Activated T-cell treated with anti-CD3 and anti-CD28 coated beads, Interleukin-2, amount 50 U/mL, for 4 hours (primary cell): ENCODE data around the gene LCE1C. TPM values are rescaled to one million over a fixed set of nuclear protein-coding genes. Genes with fewer than 3 reads are reported as not detected.

Experiments
- total RNA-seq, 3 donors: library from RNA; stranded (reverse); gene quantifications; one replicate each; pipeline ENCODE4 v1.2.1, GENCODE V29; 2021

LCE1C gene
- total RNA-seq, 3 donors from 2014 or later = not detected

Other genes starting within 250 kb of the LCE1C start
- not detected for gene LCE3E, start 239.9 kb downstream of the LCE1C start, total RNA-seq
- not detected for gene LCE3D, start 226.1 kb downstream of the LCE1C start, total RNA-seq
- not detected for gene LCE3C, start 206.4 kb downstream of the LCE1C start, total RNA-seq
- gene LCE3B, start 192.8 kb downstream of the LCE1C start, total RNA-seq = not detected
- gene LCE3A, start 183.5 kb downstream of the LCE1C start, total RNA-seq = not detected
- not detected for gene LCE2D, start 143.3 kb downstream of the LCE1C start, total RNA-seq
- not detected for gene LCE2C, start 131.4 kb downstream of the LCE1C start, total RNA-seq
- gene LCE2B, start 120.5 kb downstream of the LCE1C start, total RNA-seq = not detected
- not detected for gene LCE2A, start 108.3 kb downstream of the LCE1C start, total RNA-seq
- gene LCE4A, start 98.5 kb downstream of the LCE1C start, total RNA-seq = not detected
- not detected for gene KPRP, start 48.6 kb downstream of the LCE1C start, total RNA-seq
- not detected for gene LCE1F, start 31.5 kb downstream of the LCE1C start, total RNA-seq
- not detected for gene LCE1E, start 20.4 kb downstream of the LCE1C start, total RNA-seq
- gene LCE1D, start 9.9 kb downstream of the LCE1C start, total RNA-seq = not detected
- not detected for gene LCE1B, start 5.3 kb upstream of the LCE1C start, total RNA-seq
- gene LCE1A, start 20.8 kb upstream of the LCE1C start, total RNA-seq = not detected
- not detected for gene LCE6A, start 36.2 kb upstream of the LCE1C start, total RNA-seq
- not detected for gene LCE7A, start 53.3 kb upstream of the LCE1C start, total RNA-seq
- gene SMCP, start 71.7 kb upstream of the LCE1C start, total RNA-seq = not detected
- not detected for gene IVL, start 101.9 kb upstream of the LCE1C start, total RNA-seq
- gene SPRR5, start 140.6 kb upstream of the LCE1C start, total RNA-seq = not detected
- not detected for gene SPRR4, start 164.0 kb upstream of the LCE1C start, total RNA-seq
- gene SPRR1A, start 177.4 kb upstream of the LCE1C start, total RNA-seq = not detected
- not detected for gene SPRR3, start 195.1 kb upstream of the LCE1C start, total RNA-seq
- gene SPRR1B, start 224.6 kb upstream of the LCE1C start, total RNA-seq = not detected
- gene SPRR2D, start 234.5 kb upstream of the LCE1C start, total RNA-seq = not detected